Measurements from ENCODE around the gene SCARF1.
A peak's percentile ranks its signal among the peaks of the same experiment; 100 is the strongest.

The SCARF1 gene

DNA sequence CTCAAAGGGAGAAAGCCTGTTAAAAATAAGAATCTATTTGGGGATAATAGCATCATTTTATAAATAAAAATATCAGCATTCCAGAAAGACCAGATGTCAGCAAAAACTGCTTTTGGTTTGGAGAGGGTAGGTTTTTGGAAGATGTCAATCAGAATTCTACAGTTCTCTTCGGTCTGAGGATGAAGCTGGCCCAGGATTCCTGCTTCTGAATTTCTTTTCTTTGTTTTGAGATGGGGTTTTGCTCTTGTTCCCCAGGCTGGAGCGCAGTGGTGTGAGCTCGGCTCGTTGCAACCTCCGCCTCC lies 52.0 kb downstream of the SCARF1 start:
- Histone ChIP-seq H3K36me3 (ENCODE audit: insufficient read depth, low read length) (peaks cover 58% of the 10 kb centered on the region), H3K27ac (ENCODE audit: low read depth, low read length, poor library complexity, severe bottlenecking) (peak overlapping the region; percentile 90), H4K20me1 (ENCODE audit: insufficient read depth, low read length) (no peaks in the 10 kb centered on the region), H3K4me2 (ENCODE audit: low read length) (peak overlapping the region; percentile 58), H2AFZ (ENCODE audit: low read length) (no peak overlapping the region), H3K4me1 (ENCODE audit: insufficient read depth, low read length, severe bottlenecking) (peaks cover 36% of the 10 kb centered on the region), H3K27me3 (ENCODE audit: insufficient read depth, low read length) (no peaks in the 10 kb centered on the region), H3K4me3 (ENCODE audit: low read depth, low read length, poor library complexity, severe bottlenecking) (peak overlapping the region; percentile 21), H3K9me2 (ENCODE audit: low read depth, low read length) (no peaks in the 10 kb centered on the region), H3K79me2 (ENCODE audit: insufficient read depth, low read length) (no peaks in the 10 kb centered on the region), H3K9me3 (ENCODE audit: low read length) (no peaks in the 10 kb centered on the region), H3K9ac (ENCODE audit: low read length) (peak overlapping the region; percentile 63), H3F3A (ENCODE audit: insufficient read depth, low read length) (no peaks in the 10 kb centered on the region)
- TF ChIP-seq, protein P1, sequence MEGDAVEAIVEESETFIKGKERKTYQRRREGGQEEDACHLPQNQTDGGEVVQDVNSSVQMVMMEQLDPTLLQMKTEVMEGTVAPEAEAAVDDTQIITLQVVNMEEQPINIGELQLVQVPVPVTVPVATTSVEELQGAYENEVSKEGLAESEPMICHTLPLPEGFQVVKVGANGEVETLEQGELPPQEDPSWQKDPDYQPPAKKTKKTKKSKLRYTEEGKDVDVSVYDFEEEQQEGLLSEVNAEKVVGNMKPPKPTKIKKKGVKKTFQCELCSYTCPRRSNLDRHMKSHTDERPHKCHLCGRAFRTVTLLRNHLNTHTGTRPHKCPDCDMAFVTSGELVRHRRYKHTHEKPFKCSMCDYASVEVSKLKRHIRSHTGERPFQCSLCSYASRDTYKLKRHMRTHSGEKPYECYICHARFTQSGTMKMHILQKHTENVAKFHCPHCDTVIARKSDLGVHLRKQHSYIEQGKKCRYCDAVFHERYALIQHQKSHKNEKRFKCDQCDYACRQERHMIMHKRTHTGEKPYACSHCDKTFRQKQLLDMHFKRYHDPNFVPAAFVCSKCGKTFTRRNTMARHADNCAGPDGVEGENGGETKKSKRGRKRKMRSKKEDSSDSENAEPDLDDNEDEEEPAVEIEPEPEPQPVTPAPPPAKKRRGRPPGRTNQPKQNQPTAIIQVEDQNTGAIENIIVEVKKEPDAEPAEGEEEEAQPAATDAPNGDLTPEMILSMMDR (IDR thresholded peaks at IDR 0.05; ENCODE audit: low read length), result no peak
- no peak for TF ChIP-seq EZH2 (IDR thresholded peaks at IDR 0.05; ENCODE audit: borderline replicate concordance, low read length)

DNA sequence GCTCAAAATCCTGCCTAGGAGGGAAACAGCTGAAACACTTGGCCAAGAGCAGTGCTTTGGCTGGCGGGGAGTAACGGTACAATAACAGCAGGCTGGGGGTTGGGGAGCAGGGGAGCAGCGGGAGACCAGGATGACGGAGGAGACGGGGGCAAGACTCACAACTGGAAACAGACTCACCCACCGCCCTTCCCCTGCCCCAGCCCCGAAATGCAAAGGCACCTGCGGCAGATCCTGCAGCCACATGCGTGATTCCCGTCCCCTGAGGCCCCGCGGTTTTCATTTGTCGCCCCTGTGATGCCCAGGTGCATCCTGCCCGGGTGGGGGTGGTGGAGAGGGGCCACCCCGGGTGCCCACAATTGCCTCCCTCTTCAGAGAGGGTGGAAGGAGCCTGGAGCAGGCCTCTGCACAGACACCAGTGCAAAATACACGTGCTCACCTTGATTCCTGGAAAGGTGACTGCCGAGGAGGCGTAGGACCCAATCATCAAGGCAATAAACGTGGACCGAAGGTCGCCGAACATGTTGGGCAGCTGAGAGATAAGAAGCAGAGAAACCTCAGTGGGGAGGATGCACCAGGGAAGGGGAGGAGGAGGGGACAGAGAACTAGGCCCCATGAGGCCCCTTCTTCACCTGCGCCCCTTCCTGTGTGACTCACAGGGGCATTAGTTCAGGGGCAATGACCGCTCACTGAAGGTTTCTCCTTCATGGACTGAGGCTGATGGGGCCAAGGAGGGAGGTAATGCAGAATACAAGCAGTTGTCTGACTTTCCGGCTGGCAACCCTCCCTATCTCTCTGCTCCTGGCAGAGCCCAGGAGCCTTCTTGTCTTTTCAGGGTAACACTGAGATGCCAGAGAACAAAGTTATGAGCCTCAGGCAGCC lies 52.5 kb downstream of the SCARF1 start:
- no peaks in the 10 kb centered on the region for H3K79me2 ChIP-seq (ENCODE audit: insufficient read depth, low read length)
- TF ChIP-seq, protein P1 (IDR thresholded peaks at IDR 0.05; ENCODE audit: low read length), result no peak
- TF ChIP-seq EZH2 (IDR thresholded peaks at IDR 0.05; ENCODE audit: borderline replicate concordance, low read length), result no peak
- peaks cover 59% of the 10 kb centered on the region for H3K36me3 ChIP-seq (ENCODE audit: insufficient read depth, low read length)
- H2AFZ ChIP-seq (ENCODE audit: low read length), result no peak overlapping the region
- H4K20me1 ChIP-seq (ENCODE audit: insufficient read depth, low read length), result no peaks in the 10 kb centered on the region
- peak overlapping the region; percentile 58 for H3K4me2 ChIP-seq (ENCODE audit: low read length)
- peak overlapping the region; percentile 66 for H3K9ac ChIP-seq (ENCODE audit: low read length)
- H3K9me3 ChIP-seq (ENCODE audit: low read length), result no peaks in the 10 kb centered on the region
- peak overlapping the region; percentile 21 for H3K4me3 ChIP-seq (ENCODE audit: low read depth, low read length, poor library complexity, severe bottlenecking)
- H3K27me3 ChIP-seq (ENCODE audit: insufficient read depth, low read length), result no peaks in the 10 kb centered on the region
- H3F3A ChIP-seq (ENCODE audit: insufficient read depth, low read length), result no peaks in the 10 kb centered on the region
- peak overlapping the region; percentile 90 for H3K27ac ChIP-seq (ENCODE audit: low read depth, low read length, poor library complexity, severe bottlenecking)
- H3K9me2 ChIP-seq (ENCODE audit: low read depth, low read length), result no peaks in the 10 kb centered on the region
- H3K4me1 ChIP-seq (ENCODE audit: insufficient read depth, low read length, severe bottlenecking), result peaks cover 36% of the 10 kb centered on the region

DNA sequence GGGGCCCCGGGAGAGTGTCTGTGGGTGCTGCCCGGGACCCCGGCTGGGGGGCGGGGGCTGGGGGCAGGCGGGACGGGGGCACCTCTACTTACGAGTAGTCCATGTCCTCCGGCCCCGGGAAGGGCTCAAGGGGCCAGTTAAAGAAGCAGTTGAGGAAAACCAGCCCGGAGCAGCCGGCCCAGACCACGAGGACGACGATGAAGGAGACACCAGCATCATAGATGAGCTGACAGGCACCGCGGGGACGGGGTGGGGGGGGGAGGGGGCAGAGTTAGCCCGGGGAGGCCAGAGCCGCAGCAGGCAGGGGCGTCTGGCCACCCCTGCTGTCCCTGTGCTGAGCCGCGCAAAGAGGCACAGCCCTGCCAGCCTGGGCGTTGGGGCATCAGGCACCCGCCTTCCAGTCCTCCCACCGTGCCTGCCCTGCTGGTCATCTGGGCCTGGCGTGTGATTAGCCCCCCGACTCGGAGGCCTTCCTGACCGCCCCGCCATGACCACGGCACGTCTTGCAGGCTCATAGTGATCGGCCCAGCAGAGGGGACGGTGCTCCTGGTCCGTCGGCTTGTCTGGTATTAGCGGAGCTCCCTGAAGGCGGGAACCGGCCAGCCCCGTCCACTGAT lies 54.0 kb downstream of the SCARF1 start:
- H3K4me1 ChIP-seq (ENCODE audit: insufficient read depth, low read length, severe bottlenecking), result peaks cover 36% of the 10 kb centered on the region
- no peak overlapping the region; the same call in 1 of the 2 replicates for H3K9ac ChIP-seq (ENCODE audit: low read length)
- H2AFZ ChIP-seq (ENCODE audit: low read length), result no peak overlapping the region
- peaks cover 69% of the 10 kb centered on the region for H3K36me3 ChIP-seq (ENCODE audit: insufficient read depth, low read length)
- H3K4me3 ChIP-seq (ENCODE audit: low read depth, low read length, poor library complexity, severe bottlenecking), result no peak overlapping the region
- H3K9me2 ChIP-seq (ENCODE audit: low read depth, low read length), result no peaks in the 10 kb centered on the region
- no peaks in the 10 kb centered on the region for H3K79me2 ChIP-seq (ENCODE audit: insufficient read depth, low read length)
- peak overlapping the region; percentile 90 for H3K27ac ChIP-seq (ENCODE audit: low read depth, low read length, poor library complexity, severe bottlenecking)
- TF ChIP-seq, protein P1 (IDR thresholded peaks at IDR 0.05; ENCODE audit: low read length), result no peak
- TF ChIP-seq EZH2 (IDR thresholded peaks at IDR 0.05; ENCODE audit: borderline replicate concordance, low read length), result no peak
- no peaks in the 10 kb centered on the region for H3K9me3 ChIP-seq (ENCODE audit: low read length)
- H4K20me1 ChIP-seq (ENCODE audit: insufficient read depth, low read length), result no peaks in the 10 kb centered on the region
- H3F3A ChIP-seq (ENCODE audit: insufficient read depth, low read length), result no peaks in the 10 kb centered on the region
- no peaks in the 10 kb centered on the region for H3K27me3 ChIP-seq (ENCODE audit: insufficient read depth, low read length)
- H3K4me2 ChIP-seq (ENCODE audit: low read length), result no peak overlapping the region
